GM21447 (cell line): Measurements from ENCODE around the gene LRR1.
A peak's percentile ranks its signal among the peaks of the same experiment; 100 is the strongest.
"Not testable (repeated sequence)": the region's sequence is repeated elsewhere in the genome, so short reads cannot be mapped to it uniquely, and the experiment has no call there.

ENCODE experiments used
- ATAC-seq: cut with Tn5 transposase; IDR thresholded peaks from one replicate; pipeline ENCODE4 v1.9.1; 2021; ENCODE audit not compliant: unreplicated experiment

LRR1 gene

GRCh38 chr14:49598485-49599300, at the start of gene LRR1:
TSS of gene LRR1 (plus strand) at chr14:49598940. CDS start at chr14:49599021, 81 bp downstream.
- peak; percentile 50 for ATAC-seq

GRCh38 chr14:49549446-49549845, 49.3 kb upstream of the LRR1 start:
- ATAC-seq: no peak

- no peak for ATAC-seq
These were observed 48.9 kb upstream of the LRR1 start for GRCh38 chr14:49549881-49550280.

GRCh38 chr14:49550286-49551184, 48.2 kb upstream of the LRR1 start:
- ATAC-seq: no peak

GRCh38 chr14:49551569-49551968, 47.2 kb upstream of the LRR1 start:
- ATAC-seq: no peak

GRCh38 chr14:49553106-49553505, 45.6 kb upstream of the LRR1 start:
- no peak for ATAC-seq

GRCh38 chr14:49553892-49554291, 44.8 kb upstream of the LRR1 start:
- ATAC-seq: no peak

- no peak for ATAC-seq
These were observed 38.6 kb upstream of the LRR1 start for GRCh38 chr14:49559979-49560768.

- no peak for ATAC-seq
These were observed 32.0 kb upstream of the LRR1 start for GRCh38 chr14:49566714-49567113.

GRCh38 chr14:49569281-49569680, 29.5 kb upstream of the LRR1 start:
- ATAC-seq: no peak

GRCh38 chr14:49574038-49574437, 24.7 kb upstream of the LRR1 start:
- no peak for ATAC-seq

GRCh38 chr14:49578141-49578540, 20.6 kb upstream of the LRR1 start:
- no peak for ATAC-seq

- no peak for ATAC-seq
These were observed 18.9 kb upstream of the LRR1 start for GRCh38 chr14:49579841-49580240.

- no peak for ATAC-seq
These were observed 17.3 kb upstream of the LRR1 start for GRCh38 chr14:49581209-49582112.

- no peak for ATAC-seq
These were observed 16.4 kb upstream of the LRR1 start for GRCh38 chr14:49582113-49582977.

GRCh38 chr14:49583629-49584028, 15.1 kb upstream of the LRR1 start:
- no peak for ATAC-seq

GRCh38 chr14:49584058-49584457, 14.7 kb upstream of the LRR1 start:
- ATAC-seq: no peak

GRCh38 chr14:49584981-49585640, 13.6 kb upstream of the LRR1 start:
- ATAC-seq: not testable (repeated sequence)
